ENCODE data around the gene MAN2A1.

DNA sequence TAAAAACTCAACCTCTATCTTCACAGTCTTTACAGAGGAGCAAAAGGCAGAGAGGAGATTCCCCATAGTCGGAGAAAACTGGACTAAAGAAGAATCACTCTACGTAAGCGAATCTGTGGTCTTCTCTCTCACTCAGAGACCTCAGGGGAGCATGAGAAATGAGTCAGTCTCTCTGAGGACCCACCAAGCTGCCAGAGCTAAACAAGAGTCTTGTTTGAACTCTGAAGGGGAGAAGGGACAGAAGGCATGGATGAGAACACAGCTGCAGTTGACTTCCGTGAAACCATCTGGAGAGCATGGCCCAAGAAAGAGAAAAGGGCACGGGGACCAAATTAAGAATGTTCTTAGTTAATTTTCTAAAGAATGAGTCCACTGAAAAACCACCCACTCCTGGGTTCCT, 12.8 kb upstream of the MAN2A1 start:
- no peak for TF ChIP-seq POLR2A (IDR thresholded peaks at IDR 0.05)
- TF ChIP-seq, protein P1, sequence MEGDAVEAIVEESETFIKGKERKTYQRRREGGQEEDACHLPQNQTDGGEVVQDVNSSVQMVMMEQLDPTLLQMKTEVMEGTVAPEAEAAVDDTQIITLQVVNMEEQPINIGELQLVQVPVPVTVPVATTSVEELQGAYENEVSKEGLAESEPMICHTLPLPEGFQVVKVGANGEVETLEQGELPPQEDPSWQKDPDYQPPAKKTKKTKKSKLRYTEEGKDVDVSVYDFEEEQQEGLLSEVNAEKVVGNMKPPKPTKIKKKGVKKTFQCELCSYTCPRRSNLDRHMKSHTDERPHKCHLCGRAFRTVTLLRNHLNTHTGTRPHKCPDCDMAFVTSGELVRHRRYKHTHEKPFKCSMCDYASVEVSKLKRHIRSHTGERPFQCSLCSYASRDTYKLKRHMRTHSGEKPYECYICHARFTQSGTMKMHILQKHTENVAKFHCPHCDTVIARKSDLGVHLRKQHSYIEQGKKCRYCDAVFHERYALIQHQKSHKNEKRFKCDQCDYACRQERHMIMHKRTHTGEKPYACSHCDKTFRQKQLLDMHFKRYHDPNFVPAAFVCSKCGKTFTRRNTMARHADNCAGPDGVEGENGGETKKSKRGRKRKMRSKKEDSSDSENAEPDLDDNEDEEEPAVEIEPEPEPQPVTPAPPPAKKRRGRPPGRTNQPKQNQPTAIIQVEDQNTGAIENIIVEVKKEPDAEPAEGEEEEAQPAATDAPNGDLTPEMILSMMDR (IDR thresholded peaks at IDR 0.05) = no peak
